ENCODE data around the gene SNX11. TPM values are rescaled to one million over a fixed set of nuclear protein-coding genes. Genes with fewer than 3 reads are reported as not detected.

Gene SNX11
- total RNA-seq, 1 donor from 2014 or later: 145 TPM

DNA sequence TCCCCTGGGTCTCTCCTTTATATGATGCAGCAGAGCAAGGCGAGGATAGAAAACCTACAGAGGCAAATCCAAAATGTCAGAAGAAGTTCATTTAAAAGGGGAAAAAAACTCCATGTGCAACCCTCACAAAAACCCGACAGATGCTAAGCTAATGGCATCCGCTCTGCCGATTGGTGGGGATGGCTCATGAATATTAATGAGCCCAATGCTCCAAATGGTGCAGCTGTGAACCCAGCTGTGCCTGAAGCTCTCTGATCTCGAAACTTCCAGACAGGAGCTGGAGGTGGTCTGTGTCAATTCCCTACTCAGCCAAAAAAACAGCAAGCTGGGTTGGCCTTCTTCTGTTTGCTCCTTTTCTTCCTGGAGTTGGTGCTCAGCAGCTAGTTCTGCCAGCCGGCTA is 15.5 kb downstream of the SNX11 start:
- H3K4me3 Mint-ChIP-seq: no peak overlapping the region
- POLR2A ChIA-PET: interaction anchor here (1.2 to 4.2 kb wide), 3 partner anchors 11 to 16 kb away, joined by 3 to 24 read pairs (median 4); partner anchors contain the start of gene SNX11
- TF ChIP-seq, protein P1, sequence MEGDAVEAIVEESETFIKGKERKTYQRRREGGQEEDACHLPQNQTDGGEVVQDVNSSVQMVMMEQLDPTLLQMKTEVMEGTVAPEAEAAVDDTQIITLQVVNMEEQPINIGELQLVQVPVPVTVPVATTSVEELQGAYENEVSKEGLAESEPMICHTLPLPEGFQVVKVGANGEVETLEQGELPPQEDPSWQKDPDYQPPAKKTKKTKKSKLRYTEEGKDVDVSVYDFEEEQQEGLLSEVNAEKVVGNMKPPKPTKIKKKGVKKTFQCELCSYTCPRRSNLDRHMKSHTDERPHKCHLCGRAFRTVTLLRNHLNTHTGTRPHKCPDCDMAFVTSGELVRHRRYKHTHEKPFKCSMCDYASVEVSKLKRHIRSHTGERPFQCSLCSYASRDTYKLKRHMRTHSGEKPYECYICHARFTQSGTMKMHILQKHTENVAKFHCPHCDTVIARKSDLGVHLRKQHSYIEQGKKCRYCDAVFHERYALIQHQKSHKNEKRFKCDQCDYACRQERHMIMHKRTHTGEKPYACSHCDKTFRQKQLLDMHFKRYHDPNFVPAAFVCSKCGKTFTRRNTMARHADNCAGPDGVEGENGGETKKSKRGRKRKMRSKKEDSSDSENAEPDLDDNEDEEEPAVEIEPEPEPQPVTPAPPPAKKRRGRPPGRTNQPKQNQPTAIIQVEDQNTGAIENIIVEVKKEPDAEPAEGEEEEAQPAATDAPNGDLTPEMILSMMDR (IDR thresholded peaks at IDR 0.05): no peak
- DNase-seq (no peak), ATAC-seq (ENCODE audit: low read depth) (no peak)
- peaks cover 84% of the 10 kb centered on the region for H3K36me3 Mint-ChIP-seq (ENCODE audit: low read depth)
- no peaks in the 10 kb centered on the region for H3K4me1 Mint-ChIP-seq
- no peak overlapping the region for H3K27ac Mint-ChIP-seq
- no peaks in the 10 kb centered on the region for H3K9me3 Mint-ChIP-seq
- H3K27me3 Mint-ChIP-seq: no peaks in the 10 kb centered on the region
- CTCF ChIA-PET: interaction anchor here (1.4 to 3.1 kb wide), 5 partner anchors 10 to 97 kb away, joined by 4 to 16 read pairs (median 6); no protein-coding TSS in a partner anchor
- intact Hi-C loops (cut with micrococcal nuclease): no loop called here

DNA sequence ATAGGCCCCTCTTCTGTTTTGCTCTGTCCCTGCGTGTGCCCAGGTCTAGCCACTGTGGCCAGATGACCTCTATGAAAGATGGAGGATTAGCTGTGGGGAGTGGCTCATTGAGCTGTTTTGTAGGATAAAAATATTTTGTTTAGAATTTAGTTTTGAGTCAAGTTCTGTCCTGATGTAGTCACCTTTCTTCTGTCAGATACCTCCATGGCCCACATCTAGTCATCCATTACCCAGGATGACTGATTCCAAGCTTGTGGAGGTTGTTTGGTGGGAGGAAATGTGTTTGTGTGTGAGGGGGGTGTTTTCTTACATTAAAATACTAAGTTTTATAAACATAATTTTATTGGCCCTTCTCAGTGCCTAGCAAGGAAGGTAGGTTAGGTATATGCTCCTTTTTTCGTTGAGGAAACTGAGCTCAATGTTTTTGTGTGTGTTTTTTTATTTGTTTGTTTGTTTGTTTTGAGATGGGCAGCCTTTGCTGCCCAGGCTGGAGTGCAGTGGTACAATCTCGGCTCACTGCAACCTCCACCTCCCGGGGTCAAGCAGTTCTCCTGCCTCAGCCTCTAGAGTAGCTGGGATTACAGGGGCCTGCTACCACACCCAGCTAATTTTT is 16.3 kb downstream of the SNX11 start:
- Mint-ChIP-seq H3K36me3 (ENCODE audit: low read depth) (peaks cover 76% of the 10 kb centered on the region), H3K27ac (no peak overlapping the region), H3K27me3 (no peaks in the 10 kb centered on the region), H3K9me3 (no peaks in the 10 kb centered on the region), H3K4me3 (no peak overlapping the region), H3K4me1 (no peaks in the 10 kb centered on the region)
- ChIA-PET CTCF (interaction anchor here (0.9 to 3.1 kb wide), 7 partner anchors 11 to 145 kb away, joined by 3 to 16 read pairs (median 3); no protein-coding TSS in a partner anchor), POLR2A (interaction anchor here (1.5 to 4.2 kb wide), 2 partner anchors 11 to 17 kb away, joined by 4 to 24 read pairs; no protein-coding TSS in a partner anchor)
- TF ChIP-seq, protein P1 (IDR thresholded peaks at IDR 0.05): no peak
- ATAC-seq (ENCODE audit: low read depth) (no peak), DNase-seq (no peak)
- intact Hi-C loops (cut with micrococcal nuclease): no loop called here

DNA sequence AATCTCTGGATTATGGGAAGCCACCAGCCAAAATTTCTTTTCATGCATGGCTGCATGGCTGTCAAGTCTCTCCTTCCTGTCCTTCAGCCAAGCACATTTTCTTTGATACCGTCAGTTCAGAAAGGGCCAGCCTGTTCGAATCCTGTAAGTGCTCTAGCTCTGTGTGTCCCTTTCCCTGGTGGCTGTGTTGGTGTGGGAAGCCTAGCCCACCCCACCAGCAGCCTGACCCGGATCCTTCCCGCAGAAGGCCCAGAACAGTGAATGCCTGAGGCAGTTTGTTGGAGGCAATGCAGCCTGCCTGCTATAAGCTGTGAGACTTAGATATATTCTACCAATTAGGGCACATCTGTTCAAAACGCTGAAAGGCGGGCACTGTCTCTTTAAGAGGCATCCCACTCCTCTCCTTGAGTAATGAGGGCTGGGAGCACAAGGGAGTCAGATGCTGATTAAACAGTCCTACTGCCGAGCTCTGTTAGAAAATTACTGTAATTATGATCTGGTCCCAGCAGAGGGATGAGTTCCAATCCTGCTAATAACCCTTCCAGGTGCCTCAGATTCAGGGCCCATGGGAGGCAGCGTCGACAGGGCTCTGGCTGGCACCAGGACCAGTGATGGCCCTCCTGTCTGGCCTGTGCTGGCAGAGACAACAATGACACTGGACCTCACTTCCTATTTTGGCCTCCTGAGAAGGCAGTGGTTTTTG is 18.4 kb downstream of the SNX11 start:
- TF ChIP-seq, protein P1 (IDR thresholded peaks at IDR 0.05): no peak
- Mint-ChIP-seq H3K27me3 (no peaks in the 10 kb centered on the region), H3K9me3 (no peaks in the 10 kb centered on the region), H3K27ac (no peak overlapping the region), H3K4me3 (no peak overlapping the region), H3K36me3 (ENCODE audit: low read depth) (peaks cover 61% of the 10 kb centered on the region), H3K4me1 (no peaks in the 10 kb centered on the region)
- no peak for DNase-seq
- intact Hi-C loops (cut with micrococcal nuclease): no loop called here
- ChIA-PET POLR2A (interaction anchor here (0.6 to 1.4 kb wide), 3 partner anchors 14 to 114 kb away, joined by 5 to 6 read pairs (median 5); partner anchors contain the start of gene SNX11), CTCF (interaction anchor here (1.7 to 3.1 kb wide), 2 partner anchors 45 to 46 kb away, joined by 10 to 16 read pairs; no protein-coding TSS in a partner anchor)
- ATAC-seq (ENCODE audit: low read depth): no peak

DNA sequence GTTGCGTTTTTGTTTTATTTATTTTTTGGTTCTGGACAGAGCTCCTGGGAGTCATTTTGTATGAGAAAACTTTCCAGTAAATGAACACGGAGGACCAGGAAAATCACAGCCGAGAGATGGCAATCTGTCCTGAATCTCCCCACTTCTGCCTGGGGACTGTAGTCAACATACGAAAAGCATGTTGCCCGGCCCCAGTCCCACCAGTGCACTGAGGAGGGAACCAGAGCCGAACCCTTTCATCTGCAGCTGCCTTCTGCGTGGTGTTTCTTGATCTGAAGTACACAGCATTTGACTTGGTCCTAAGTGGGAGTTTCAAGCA is 18.9 kb downstream of the SNX11 start:
- DNase-seq (no peak), ATAC-seq (ENCODE audit: low read depth) (no peak)
- no peaks in the 10 kb centered on the region for H3K27me3 Mint-ChIP-seq
- CTCF ChIA-PET: interaction anchor here (1.7 kb wide), 1 partner anchor 46 kb away, joined by 10 read pairs; no protein-coding TSS in a partner anchor
- H3K9me3 Mint-ChIP-seq: no peaks in the 10 kb centered on the region
- H3K27ac Mint-ChIP-seq: no peak overlapping the region
- TF ChIP-seq, protein P1 (IDR thresholded peaks at IDR 0.05): no peak
- H3K36me3 Mint-ChIP-seq (ENCODE audit: low read depth): peaks cover 59% of the 10 kb centered on the region
- H3K4me1 Mint-ChIP-seq: peaks cover 4% of the 10 kb centered on the region
- no peak overlapping the region for H3K4me3 Mint-ChIP-seq
- intact Hi-C loops (cut with micrococcal nuclease): no loop called here
- POLR2A ChIA-PET: interaction anchor here (1.0 to 1.4 kb wide), 3 partner anchors 14 to 18 kb away, joined by 3 to 6 read pairs (median 5); partner anchors contain the start of gene SNX11
